CD4-positive, CD25-positive, alpha-beta regulatory T cell (primary cell): ENCODE measurements around the gene CYB5R4. TPM values are rescaled to one million over a fixed set of nuclear protein-coding genes. Genes with fewer than 3 reads are reported as not detected.

ENCODE experiments used
- ATAC-seq, 2 donors: fragments of 150-1000 bp; cut with Tn5 transposase; one replicate each; pipeline ENCODE4 v1.10.0; 2021; ENCODE audit warnings: low read depth in 2 of 2, moderate number of reproducible peaks in 2 of 2, moderate library complexity in 1 of 2
- DNase-seq, 3 donors: peaks; one replicate each; pipeline versions ENCODE4 v3.0.0 to v3.0.0-alpha.2; 2012 to 2022; ENCODE audit warnings: mixed read lengths in 1 of 3
- H3K27ac ChIP-seq: one replicate; pipeline ENCODE4 v1.7.0; 2013; ENCODE audit warnings: mild to moderate bottlenecking, low read length; ENCODE audit not compliant: insufficient read depth, poor library complexity, severe bottlenecking
- H3K27me3 ChIP-seq: one replicate; pipeline ENCODE4 v1.7.0; 2013; ENCODE audit warnings: low read length; ENCODE audit not compliant: control insufficient read depth, insufficient read depth
- H3K36me3 ChIP-seq: one replicate; pipeline ENCODE4 v1.7.0; 2013; ENCODE audit warnings: mild to moderate bottlenecking, low read length, moderate library complexity; ENCODE audit not compliant: control insufficient read depth, insufficient read depth
- H3K4me1 ChIP-seq: 2 replicates; pipeline ENCODE4 v1.7.0; 2013; ENCODE audit warnings: mild to moderate bottlenecking, low read length; ENCODE audit not compliant: insufficient read depth, control insufficient read depth, poor library complexity, severe bottlenecking
- H3K4me3 ChIP-seq: one replicate; pipeline ENCODE4 v1.7.0; 2013; ENCODE audit warnings: low read depth, mild to moderate bottlenecking, low read length, moderate library complexity
- H3K9me3 ChIP-seq, 2 experiments: 1 replicate in 1 of 2; 2 replicates in 1 of 2; pipeline ENCODE4 v1.7.0; 2013; ENCODE audit warnings: low read length in 2 of 2, mild to moderate bottlenecking in 1 of 2, moderate library complexity in 1 of 2; ENCODE audit not compliant: control insufficient read depth in 2 of 2
- H3K27ac Mint-ChIP-seq, 3 donors: one replicate each; pipeline ENCODE4 v1.8.0; 2020 to 2022; ENCODE audit warnings: mild to moderate bottlenecking in 3 of 3, mixed read lengths in 3 of 3, moderate library complexity in 2 of 3
- H3K27me3 Mint-ChIP-seq: one replicate; pipeline ENCODE4 v1.8.0; 2022; ENCODE audit warnings: mild to moderate bottlenecking, mixed read lengths
- H3K36me3 Mint-ChIP-seq: one replicate; pipeline ENCODE4 v1.8.0; 2020; ENCODE audit warnings: mixed read lengths
- H3K4me1 Mint-ChIP-seq, 4 donors: one replicate each; pipeline ENCODE4 v1.8.0; 2020 to 2022; ENCODE audit warnings: mixed read lengths in 4 of 4, mild to moderate bottlenecking in 1 of 4
- H3K4me3 Mint-ChIP-seq, 4 donors: one replicate each; pipeline ENCODE4 v1.8.0; 2020 to 2022; ENCODE audit warnings: mild to moderate bottlenecking in 4 of 4, mixed read lengths in 4 of 4, moderate library complexity in 3 of 4
- H3K9me3 Mint-ChIP-seq, 7 donors: one replicate each; pipeline ENCODE4 v1.8.0; 2020 to 2022; ENCODE audit warnings: mixed read lengths in 7 of 7, mild to moderate bottlenecking in 3 of 7, moderate library complexity in 2 of 7
- polyA plus RNA-seq, 4 donors: library from polyadenylated mRNA; unstranded; fragments of 300-500 nt; fragmentation: Illumina TruSeq; gene quantifications; one replicate each; pipeline ENCODE4 v1.2.3, GENCODE V29; 2021
- total RNA-seq: library from RNA; stranded (reverse); gene quantifications from one replicate; pipeline ENCODE4 v1.2.3, GENCODE V29; 2022

Gene CYB5R4
- total and polyA plus RNA-seq, 5 donors from 2014 or later: 28.3 to 53.1 (median 36.0) TPM

DNA sequence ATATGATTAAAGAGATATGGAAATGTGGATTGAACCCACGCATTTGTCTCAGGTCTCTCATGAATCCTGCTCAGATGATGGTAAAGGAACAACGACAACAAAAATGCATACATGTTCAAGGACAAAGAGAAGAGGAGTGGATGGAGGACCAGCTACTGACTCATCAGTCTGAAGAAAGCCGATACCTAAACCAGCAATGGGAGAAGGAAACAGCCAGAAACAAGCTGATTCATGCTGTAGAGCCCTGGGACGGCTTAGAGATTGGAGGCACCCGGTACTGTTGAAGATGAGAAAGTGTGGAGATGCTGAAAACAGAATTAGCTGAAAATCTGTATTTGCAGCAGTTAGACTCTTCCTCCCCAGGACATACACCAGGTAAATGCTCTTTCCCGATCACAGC, 20.8 kb upstream of the CYB5R4 start:
- Mint-ChIP-seq H3K4me1 (no peaks in the 10 kb centered on the region), H3K36me3 (no peaks in the 10 kb centered on the region), H3K9me3 (peaks cover 0 to 17% (median 7%) of the 10 kb centered on the region in 7 donors), H3K27me3 (peaks cover 6% of the 10 kb centered on the region), H3K4me3 (no peak overlapping the region), H3K27ac (no peak overlapping the region)
- Histone ChIP-seq H3K36me3 (no peaks in the 10 kb centered on the region), H3K4me3 (no peak overlapping the region), H3K27ac (no peak overlapping the region), H3K27me3 (no peaks in the 10 kb centered on the region), H3K4me1 (no peaks in the 10 kb centered on the region), H3K9me3 (no peaks in the 10 kb centered on the region)
- no peak for ATAC-seq
- no peak for DNase-seq

DNA sequence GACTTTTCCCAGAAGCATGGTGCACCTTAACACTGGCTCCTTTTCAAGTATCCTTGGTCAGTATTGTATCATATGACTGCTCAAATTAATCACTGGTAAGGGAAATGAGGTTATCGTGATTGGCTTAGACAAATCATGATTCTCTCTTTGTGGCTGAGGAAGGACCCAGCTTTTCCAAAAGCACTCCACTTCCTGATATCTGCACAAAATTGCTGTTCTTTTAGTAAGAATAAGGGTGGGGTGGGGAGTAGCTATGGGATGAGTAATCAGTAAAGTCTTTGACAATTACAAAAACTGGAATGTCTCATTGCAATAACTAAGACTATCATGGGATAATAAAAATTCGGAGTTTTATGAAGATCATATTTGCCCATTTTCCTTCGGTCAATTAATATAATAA, 15.3 kb upstream of the CYB5R4 start:
- Mint-ChIP-seq H3K27ac (no peak overlapping the region), H3K27me3 (peaks cover 8% of the 10 kb centered on the region), H3K9me3 (peaks cover 0 to 12% (median 5%) of the 10 kb centered on the region in 7 donors), H3K36me3 (no peaks in the 10 kb centered on the region), H3K4me1 (no peaks in the 10 kb centered on the region), H3K4me3 (no peak overlapping the region)
- ATAC-seq (no peak), DNase-seq (no peak)
- peaks cover 3% of the 10 kb centered on the region for H3K27me3 ChIP-seq
- H3K9me3 ChIP-seq: no peaks in the 10 kb centered on the region
- no peaks in the 10 kb centered on the region for H3K4me1 ChIP-seq
- no peaks in the 10 kb centered on the region for H3K36me3 ChIP-seq
- H3K4me3 ChIP-seq: no peak overlapping the region
- H3K27ac ChIP-seq: no peak overlapping the region

GRCh38 chr6:83846291-83846690, 13.2 kb upstream of the CYB5R4 start:
- Mint-ChIP-seq H3K27me3 (peaks cover 26% of the 10 kb centered on the region), H3K4me3 (no peak overlapping the region), H3K36me3 (no peaks in the 10 kb centered on the region), H3K9me3 (peaks cover 0 to 3% (median 0%) of the 10 kb centered on the region in 7 donors), H3K27ac (no peak overlapping the region), H3K4me1 (no peaks in the 10 kb centered on the region)
- DNase-seq (no peak), ATAC-seq (no peak)
- Histone ChIP-seq H3K4me1 (no peaks in the 10 kb centered on the region), H3K4me3 (no peak overlapping the region), H3K9me3 (no peaks in the 10 kb centered on the region), H3K27ac (no peak overlapping the region), H3K36me3 (no peaks in the 10 kb centered on the region), H3K27me3 (peaks cover 6% of the 10 kb centered on the region)

- Histone ChIP-seq H3K27ac (no peak overlapping the region), H3K4me1 (no peaks in the 10 kb centered on the region), H3K36me3 (no peaks in the 10 kb centered on the region), H3K9me3 (no peaks in the 10 kb centered on the region), H3K27me3 (peaks cover 12% of the 10 kb centered on the region), H3K4me3 (no peak overlapping the region)
- no peak overlapping the region for H3K27ac Mint-ChIP-seq
- ATAC-seq: no peak
- no peak overlapping the region for H3K4me3 Mint-ChIP-seq
- H3K27me3 Mint-ChIP-seq: peaks cover 26% of the 10 kb centered on the region
- H3K36me3 Mint-ChIP-seq: no peaks in the 10 kb centered on the region
- no peaks in the 10 kb centered on the region for H3K4me1 Mint-ChIP-seq
- H3K9me3 Mint-ChIP-seq: no peaks in the 10 kb centered on the region
- no peak for DNase-seq
These were observed 12.3 kb upstream of the CYB5R4 start for GRCh38 chr6:83847179-83847578.

GRCh38 chr6:83849127-83849526, 10.4 kb upstream of the CYB5R4 start:
- Histone ChIP-seq H3K9me3 (no peaks in the 10 kb centered on the region), H3K27ac (no peak overlapping the region), H3K4me3 (no peak overlapping the region), H3K4me1 (peaks cover 14% of the 10 kb centered on the region), H3K36me3 (no peaks in the 10 kb centered on the region), H3K27me3 (peaks cover 21% of the 10 kb centered on the region)
- Mint-ChIP-seq H3K36me3 (no peaks in the 10 kb centered on the region), H3K4me3 (no peak overlapping the region), H3K4me1 (peaks cover 0 to 9% (median under 1%) of the 10 kb centered on the region in 4 donors), H3K27me3 (peaks cover 37% of the 10 kb centered on the region), H3K27ac (no peak overlapping the region), H3K9me3 (peaks cover 0 to under 1% (median 0%) of the 10 kb centered on the region in 7 donors)
- ATAC-seq (no peak), DNase-seq (no peak)

- ATAC-seq: no peak
These were observed 9.9 kb upstream of the CYB5R4 start for GRCh38 chr6:83849610-83850009.

DNA sequence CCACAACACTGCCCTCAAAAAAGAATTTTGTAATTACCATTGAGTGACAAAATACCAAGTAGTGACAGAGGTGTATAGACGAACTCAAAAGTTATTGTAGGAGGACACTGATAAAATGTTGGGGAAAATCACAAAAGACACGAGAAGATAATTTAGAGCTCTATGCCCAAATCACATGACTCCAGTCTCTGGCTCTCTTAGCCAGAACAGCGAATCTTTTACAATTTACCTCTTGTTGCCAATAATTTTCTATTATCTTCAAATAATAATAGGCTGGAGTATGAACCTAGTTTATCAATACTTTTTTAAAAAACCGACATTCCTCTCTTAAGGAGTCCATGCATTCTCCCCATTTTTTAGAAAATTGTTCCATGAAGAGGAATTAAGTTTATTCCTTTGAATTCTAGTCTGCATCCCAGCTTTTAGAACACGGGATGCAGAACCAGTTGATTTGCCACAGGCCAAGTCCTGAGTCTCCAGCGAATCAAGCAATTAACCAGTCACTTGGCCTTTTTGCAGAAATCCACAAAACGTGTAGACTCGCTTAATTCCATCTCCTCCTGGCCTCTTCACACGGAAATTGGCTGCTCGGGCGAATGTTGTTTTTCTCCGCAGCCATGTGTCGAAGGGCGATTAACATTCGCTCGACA, 6.8 kb upstream of the CYB5R4 start:
- H3K27me3 Mint-ChIP-seq: peaks cover 60% of the 10 kb centered on the region
- peak overlapping the region in 3 of 4 donors; percentile 12 to 54 (median 50) for H3K4me3 Mint-ChIP-seq
- no peaks in the 10 kb centered on the region for H3K36me3 Mint-ChIP-seq
- no peak overlapping the region for H3K27ac Mint-ChIP-seq
- peaks cover 0 to 13% (median 4%) of the 10 kb centered on the region in 4 donors for H3K4me1 Mint-ChIP-seq
- Histone ChIP-seq H3K4me3 (no peak overlapping the region), H3K9me3 (no peaks in the 10 kb centered on the region), H3K4me1 (peaks cover 14% of the 10 kb centered on the region), H3K27me3 (peaks cover 40% of the 10 kb centered on the region), H3K36me3 (no peaks in the 10 kb centered on the region), H3K27ac (no peak overlapping the region)
- no peak for DNase-seq
- ATAC-seq: no peak
- H3K9me3 Mint-ChIP-seq: peaks cover 0 to 8% (median 0%) of the 10 kb centered on the region in 7 donors

More at GRCh38 chr6:83849610-83850009, 9.9 kb upstream of the CYB5R4 start:
- Histone ChIP-seq H3K27ac (no peak overlapping the region), H3K4me3 (no peak overlapping the region), H3K9me3 (no peaks in the 10 kb centered on the region), H3K27me3 (peaks cover 25% of the 10 kb centered on the region), H3K36me3 (no peaks in the 10 kb centered on the region), H3K4me1 (peaks cover 14% of the 10 kb centered on the region)
- Mint-ChIP-seq H3K4me1 (peaks cover 0 to 13% (median 3%) of the 10 kb centered on the region in 4 donors), H3K4me3 (no peak overlapping the region), H3K36me3 (no peaks in the 10 kb centered on the region), H3K9me3 (peaks cover 0 to 5% (median 0%) of the 10 kb centered on the region in 7 donors), H3K27me3 (peaks cover 42% of the 10 kb centered on the region), H3K27ac (no peak overlapping the region)
- no peak for DNase-seq
